T-cell (primary cell): ENCODE results near the gene NELFA. TPM values are rescaled to one million over a fixed set of nuclear protein-coding genes. Genes with fewer than 3 reads are reported as not detected.
A peak's percentile ranks its signal among the peaks of the same experiment; 100 is the strongest.

Experiments
- ATAC-seq, 4 experiments: fragments of 200-7000 bp in 3 of 4; fragments of 150-1000 bp in 1 of 4; cut with Tn5 transposase; replicated peaks in 1 of 4; 1 replicate in 3 of 4; 2 replicates in 1 of 4; pipeline ENCODE4 v1.10.0; 2021; ENCODE audit warnings: moderate library complexity in 3 of 4, mild to moderate bottlenecking in 2 of 4, moderate number of reproducible peaks in 1 of 4
- CTCF ChIA-PET, 2 donors: fragments of 300-600 bp; sonication (Branson Sonifier 250); formaldehyde crosslinking; loops; one replicate each; lab custom pipeline; 2022; ENCODE audit warnings: antibody characterized with exemption in 2 of 2; lab: Charles Lee
- POLR2A ChIA-PET, 2 donors: fragments of 300-600 bp; sonication (Branson Sonifier 250); formaldehyde crosslinking; loops; one replicate each; lab custom pipeline; 2022; ENCODE audit warnings: antibody characterized with exemption in 2 of 2; lab: Charles Lee
- DNase-seq, 35 experiments: peaks; one replicate each; pipeline versions ENCODE4 v3.0.0 to v3.0.0-alpha.2; 2013 to 2023
- H3K27ac ChIP-seq: one replicate; pipeline ENCODE4 v1.5.1; 2013; ENCODE audit warnings: low read length
- H3K27me3 ChIP-seq, 2 experiments: replicated peaks in 1 of 2; 1 replicate in 1 of 2; 2 replicates in 1 of 2; pipeline versions ENCODE4 v1.6.1 to v1.7.0; 2013; ENCODE audit warnings: low read length in 1 of 2, mixed read lengths in 1 of 2; ENCODE audit not compliant: control insufficient read depth in 2 of 2, insufficient read depth in 2 of 2; ENCODE audit errors: extremely low read depth in 1 of 2
- H3K36me3 ChIP-seq, 2 donors: 1 replicate in 1 of 2; 2 replicates in 1 of 2; pipeline versions ENCODE4 v1.6.1 to v1.7.0; 2013; ENCODE audit warnings: low read length in 1 of 2; ENCODE audit not compliant: control insufficient read depth in 2 of 2, insufficient read depth in 1 of 2; ENCODE audit errors: extremely low read depth in 1 of 2
- H3K4me1 ChIP-seq, 2 experiments: 1 replicate in 1 of 2; 2 replicates in 1 of 2; pipeline versions ENCODE4 v1.6.1 to v1.7.0; 2013; ENCODE audit warnings: low read length in 2 of 2, mixed read lengths in 1 of 2; ENCODE audit not compliant: insufficient read depth in 2 of 2, control insufficient read depth in 1 of 2; ENCODE audit errors: extremely low read depth in 1 of 2
- H3K4me3 ChIP-seq, 2 donors: 1 replicate in 1 of 2; 2 replicates in 1 of 2; pipeline versions ENCODE4 v1.5.1 to v1.7.0; 2013; ENCODE audit warnings: mild to moderate bottlenecking in 2 of 2, low read length in 1 of 2, moderate library complexity in 1 of 2; ENCODE audit not compliant: control insufficient read depth in 1 of 2; ENCODE audit errors: extremely low read depth in 1 of 2
- H3K9me3 ChIP-seq: 2 replicates; pipeline ENCODE4 v1.7.0; 2013
- H3K27ac Mint-ChIP-seq, 2 donors: one replicate each; pipeline ENCODE4 v1.8.0; 2020 to 2021; ENCODE audit warnings: mild to moderate bottlenecking in 2 of 2, mixed read lengths in 2 of 2
- H3K27me3 Mint-ChIP-seq, 2 donors: one replicate each; pipeline ENCODE4 v1.8.0; 2021 to 2022; ENCODE audit warnings: mixed read lengths in 2 of 2
- H3K36me3 Mint-ChIP-seq: one replicate; pipeline ENCODE4 v1.8.0; 2021; ENCODE audit warnings: mixed read lengths
- H3K4me1 Mint-ChIP-seq, 3 donors: one replicate each; pipeline ENCODE4 v1.8.0; 2020 to 2022; ENCODE audit warnings: mixed read lengths in 3 of 3, mild to moderate bottlenecking in 1 of 3
- H3K4me3 Mint-ChIP-seq, 3 donors: one replicate each; pipeline ENCODE4 v1.8.0; 2020 to 2022; ENCODE audit warnings: mild to moderate bottlenecking in 3 of 3, mixed read lengths in 3 of 3, moderate library complexity in 3 of 3
- H3K9me3 Mint-ChIP-seq, 3 donors: one replicate each; pipeline ENCODE4 v1.8.0; 2020 to 2022; ENCODE audit warnings: mixed read lengths in 3 of 3
- WGBS: methylation state at CpG from one replicate; pipeline ENCODE4 v1.1.5; 2013; ENCODE audit warnings: missing lambda C conversion rate; ENCODE audit not compliant: insufficient coverage; 5-methylcytosine and 5-hydroxymethylcytosine counted together
- total RNA-seq, 35 experiments: library from RNA in 6 of 35; stranded (reverse) in 6 of 35; fragments of 120-200 nt in 1 of 35; gene quantifications; one replicate each; pipeline versions ENCODE4 v1.2.1 to v1.2.4 and lab custom pipeline; 2013 to 2026

The NELFA gene
- total RNA-seq, 5 donors from 2014 or later (not counting 1 experiment from before 2014, with no cell fraction given): 40.7 to 55.1 (median 46.2) TPM

GRCh38 chr4:1962980-1963379, 45.8 kb downstream of the NELFA start:
- ChIA-PET CTCF (interaction anchor here in 1 of 2 donors (0.6 kb wide), 1 partner anchor 780 kb away, joined by 6 read pairs; no protein-coding TSS in a partner anchor), POLR2A (no interaction called here)
- Mint-ChIP-seq H3K36me3 (peaks cover 64% of the 10 kb centered on the region), H3K27me3 (no peaks in the 10 kb centered on the region), H3K9me3 (no peaks in the 10 kb centered on the region), H3K4me3 (no peak overlapping the region), H3K27ac (no peak overlapping the region), H3K4me1 (no peaks in the 10 kb centered on the region)
- peaks cover 14 to 48% of the 10 kb centered on the region in 2 donors for H3K36me3 ChIP-seq
- 96% methylated on average over 3 of the region's 4 CpGs for WGBS
- H3K4me3 ChIP-seq: no peak overlapping the region
- H3K9me3 ChIP-seq: no peaks in the 10 kb centered on the region
- DNase-seq (no peak), ATAC-seq (no peak)
- H3K27me3 ChIP-seq: no peaks in the 10 kb centered on the region
- H3K27ac ChIP-seq: no peak overlapping the region
- no peaks in the 10 kb centered on the region for H3K4me1 ChIP-seq

- no peak overlapping the region for H3K4me3 ChIP-seq
- 90% methylated on average over 2 of the region's 4 CpGs for WGBS
- H3K27me3 Mint-ChIP-seq: no peaks in the 10 kb centered on the region
- H3K4me3 Mint-ChIP-seq: no peak overlapping the region
- H3K36me3 ChIP-seq: peaks cover 15 to 50% of the 10 kb centered on the region in 2 donors
- no peak for ATAC-seq
- H3K4me1 ChIP-seq: no peaks in the 10 kb centered on the region
- no peak overlapping the region for H3K27ac ChIP-seq
- H3K9me3 Mint-ChIP-seq: no peaks in the 10 kb centered on the region
- no peaks in the 10 kb centered on the region for H3K27me3 ChIP-seq
- POLR2A ChIA-PET: interaction anchor here in 1 of 2 donors (0.6 kb wide), 1 partner anchor 54 kb away, joined by 5 read pairs; no protein-coding TSS in a partner anchor
- H3K9me3 ChIP-seq: no peaks in the 10 kb centered on the region
- H3K36me3 Mint-ChIP-seq: peaks cover 71% of the 10 kb centered on the region
- H3K4me1 Mint-ChIP-seq: no peaks in the 10 kb centered on the region
- CTCF ChIA-PET: interaction anchor here in 1 of 2 donors (0.5 kb wide), 1 partner anchor 43 kb away, joined by 3 read pairs; no protein-coding TSS in a partner anchor
- H3K27ac Mint-ChIP-seq: no peak overlapping the region
- no peak for DNase-seq
Measured at GRCh38 chr4:1961563-1961962, 47.2 kb downstream of the NELFA start.

- Mint-ChIP-seq H3K4me3 (no peak overlapping the region), H3K27ac (no peak overlapping the region), H3K4me1 (no peaks in the 10 kb centered on the region), H3K9me3 (no peaks in the 10 kb centered on the region), H3K27me3 (no peaks in the 10 kb centered on the region), H3K36me3 (peaks cover 72% of the 10 kb centered on the region)
- H3K27me3 ChIP-seq: no peaks in the 10 kb centered on the region
- no peaks in the 10 kb centered on the region for H3K4me1 ChIP-seq
- CTCF ChIA-PET: no interaction called here
- H3K27ac ChIP-seq: no peak overlapping the region
- no peaks in the 10 kb centered on the region for H3K9me3 ChIP-seq
- peaks cover 15 to 51% of the 10 kb centered on the region in 2 donors for H3K36me3 ChIP-seq
- POLR2A ChIA-PET: no interaction called here
- ATAC-seq (no peak), DNase-seq (no peak)
- no peak overlapping the region for H3K4me3 ChIP-seq
- 96% methylated on average over 10 of the region's 15 CpGs for WGBS
Measured at GRCh38 chr4:1961038-1961437, 47.7 kb downstream of the NELFA start.

GRCh38 chr4:1960170-1960825, 48.5 kb downstream of the NELFA start:
- Histone ChIP-seq H3K27me3 (no peaks in the 10 kb centered on the region), H3K4me3 (no peak overlapping the region), H3K27ac (no peak overlapping the region), H3K4me1 (no peaks in the 10 kb centered on the region), H3K36me3 (peaks cover 15 to 59% of the 10 kb centered on the region in 2 donors), H3K9me3 (no peaks in the 10 kb centered on the region)
- H3K9me3 Mint-ChIP-seq: no peaks in the 10 kb centered on the region
- DNase-seq (no peak), ATAC-seq (peak in 1 of 4 experiments; percentile 35)
- no peak overlapping the region for H3K4me3 Mint-ChIP-seq
- H3K4me1 Mint-ChIP-seq: no peaks in the 10 kb centered on the region
- ChIA-PET POLR2A (no interaction called here), CTCF (no interaction called here)
- peaks cover 73% of the 10 kb centered on the region for H3K36me3 Mint-ChIP-seq
- WGBS: 100% methylated on average over 2 of the region's 7 CpGs
- no peak overlapping the region for H3K27ac Mint-ChIP-seq
- H3K27me3 Mint-ChIP-seq: no peaks in the 10 kb centered on the region

GRCh38 chr4:1959104-1959384, 49.7 kb downstream of the NELFA start:
- no peaks in the 10 kb centered on the region for H3K27me3 ChIP-seq
- Mint-ChIP-seq H3K4me1 (no peaks in the 10 kb centered on the region), H3K36me3 (peaks cover 71% of the 10 kb centered on the region), H3K27ac (no peak overlapping the region), H3K27me3 (no peaks in the 10 kb centered on the region), H3K4me3 (no peak overlapping the region), H3K9me3 (no peaks in the 10 kb centered on the region)
- H3K27ac ChIP-seq: no peak overlapping the region
- no peak overlapping the region for H3K4me3 ChIP-seq
- H3K4me1 ChIP-seq: no peaks in the 10 kb centered on the region
- DNase-seq: no peak
- H3K9me3 ChIP-seq: no peaks in the 10 kb centered on the region
- H3K36me3 ChIP-seq: peaks cover 15 to 65% of the 10 kb centered on the region in 2 donors
- WGBS: 100% methylated on average over 1 of the region's 5 CpGs
- POLR2A ChIA-PET: no interaction called here
- CTCF ChIA-PET: no interaction called here
- ATAC-seq: no peak

GRCh38 chr4:1958276-1959103, 50.3 kb downstream of the NELFA start:
- H3K27me3 Mint-ChIP-seq: no peaks in the 10 kb centered on the region
- peaks cover 11 to 68% of the 10 kb centered on the region in 2 donors for H3K36me3 ChIP-seq

More at GRCh38 chr4:1958276-1959103, 50.3 kb downstream of the NELFA start:
- POLR2A ChIA-PET: no interaction called here
- 97% methylated on average over 9 of the region's 15 CpGs for WGBS
- no peaks in the 10 kb centered on the region for H3K27me3 ChIP-seq
- H3K27ac Mint-ChIP-seq: peak overlapping the region in 1 of 2 donors; percentile 44
- H3K36me3 Mint-ChIP-seq: peaks cover 68% of the 10 kb centered on the region
- ATAC-seq (no peak), DNase-seq (no peak)
- no peaks in the 10 kb centered on the region for H3K4me1 ChIP-seq
- no peaks in the 10 kb centered on the region for H3K4me1 Mint-ChIP-seq
- H3K9me3 ChIP-seq: no peaks in the 10 kb centered on the region
- CTCF ChIA-PET: no interaction called here
- H3K4me3 Mint-ChIP-seq: no peak overlapping the region
- H3K4me3 ChIP-seq: no peak overlapping the region
- H3K9me3 Mint-ChIP-seq: no peaks in the 10 kb centered on the region
- H3K27ac ChIP-seq: no peak overlapping the region
